ENCODE measurements around the gene RIPPLY3. TPM values are rescaled to one million over a fixed set of nuclear protein-coding genes. Genes with fewer than 3 reads are reported as not detected.

RIPPLY3 gene, protein sequence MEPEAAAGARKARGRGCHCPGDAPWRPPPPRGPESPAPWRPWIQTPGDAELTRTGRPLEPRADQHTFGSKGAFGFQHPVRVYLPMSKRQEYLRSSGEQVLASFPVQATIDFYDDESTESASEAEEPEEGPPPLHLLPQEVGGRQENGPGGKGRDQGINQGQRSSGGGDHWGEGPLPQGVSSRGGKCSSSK
- not detected for total RNA-seq
- polyA plus RNA-seq: under 1 TPM in 1 of 3 donors, not detected in 2; 0.12 TPM

GRCh38 chr21:37006486-37007291, at the start of gene RIPPLY3:
RIPPLY3 (plus strand) TSS chr21:37006702; CDS start chr21:37006773, 71 bp downstream.
- Histone ChIP-seq H3K27ac (no peak within 1 kb of the TSS), H3K9me3 (no peaks in the 10 kb centered on the region), H3K4me3 (peak within 1 kb of the TSS; percentile 12 to 49 (median 41)), H3K27me3 (peaks cover 19 to 51% (median 36%) of the 10 kb centered on the region in 3 donors), H3K36me3 (no peaks in the 10 kb centered on the region), H3K4me1 (peaks cover 0 to 23% (median 17%) of the 10 kb centered on the region in 4 donors)
- TF ChIP-seq POLR2A (IDR thresholded peaks at IDR 0.05): no peak
- intact Hi-C loops (cut with DNase I): no loop called here
- no peak for DNase-seq
- 1 to 2% methylated on average over 87 of the region's 87 CpGs for WGBS, 2 donors

- Histone ChIP-seq H3K4me1 (no peaks in the 10 kb centered on the region), H3K36me3 (peaks cover 0 to 38% (median 4%) of the 10 kb centered on the region in 4 donors), H3K4me3 (no peak overlapping the region), H3K9me3 (no peaks in the 10 kb centered on the region), H3K27ac (no peak overlapping the region), H3K27me3 (no peaks in the 10 kb centered on the region)
- no peak for TF ChIP-seq POLR2A (IDR thresholded peaks at IDR 0.05)
- TF ChIP-seq, protein P1, sequence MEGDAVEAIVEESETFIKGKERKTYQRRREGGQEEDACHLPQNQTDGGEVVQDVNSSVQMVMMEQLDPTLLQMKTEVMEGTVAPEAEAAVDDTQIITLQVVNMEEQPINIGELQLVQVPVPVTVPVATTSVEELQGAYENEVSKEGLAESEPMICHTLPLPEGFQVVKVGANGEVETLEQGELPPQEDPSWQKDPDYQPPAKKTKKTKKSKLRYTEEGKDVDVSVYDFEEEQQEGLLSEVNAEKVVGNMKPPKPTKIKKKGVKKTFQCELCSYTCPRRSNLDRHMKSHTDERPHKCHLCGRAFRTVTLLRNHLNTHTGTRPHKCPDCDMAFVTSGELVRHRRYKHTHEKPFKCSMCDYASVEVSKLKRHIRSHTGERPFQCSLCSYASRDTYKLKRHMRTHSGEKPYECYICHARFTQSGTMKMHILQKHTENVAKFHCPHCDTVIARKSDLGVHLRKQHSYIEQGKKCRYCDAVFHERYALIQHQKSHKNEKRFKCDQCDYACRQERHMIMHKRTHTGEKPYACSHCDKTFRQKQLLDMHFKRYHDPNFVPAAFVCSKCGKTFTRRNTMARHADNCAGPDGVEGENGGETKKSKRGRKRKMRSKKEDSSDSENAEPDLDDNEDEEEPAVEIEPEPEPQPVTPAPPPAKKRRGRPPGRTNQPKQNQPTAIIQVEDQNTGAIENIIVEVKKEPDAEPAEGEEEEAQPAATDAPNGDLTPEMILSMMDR (IDR thresholded peaks at IDR 0.05): no peak
- no peak for TF ChIP-seq POLR2AphosphoS5 (IDR thresholded peaks at IDR 0.05)
- no peak for TF ChIP-seq EP300 (IDR thresholded peaks at IDR 0.05)
- 94 to 97% methylated on average over 17 of the region's 17 CpGs for WGBS, 2 donors
- intact Hi-C loops (cut with DNase I): no loop called here
- DNase-seq: no peak
Observed at GRCh38 chr21:36959020-36959835, 47.3 kb upstream of the RIPPLY3 start.

DNA sequence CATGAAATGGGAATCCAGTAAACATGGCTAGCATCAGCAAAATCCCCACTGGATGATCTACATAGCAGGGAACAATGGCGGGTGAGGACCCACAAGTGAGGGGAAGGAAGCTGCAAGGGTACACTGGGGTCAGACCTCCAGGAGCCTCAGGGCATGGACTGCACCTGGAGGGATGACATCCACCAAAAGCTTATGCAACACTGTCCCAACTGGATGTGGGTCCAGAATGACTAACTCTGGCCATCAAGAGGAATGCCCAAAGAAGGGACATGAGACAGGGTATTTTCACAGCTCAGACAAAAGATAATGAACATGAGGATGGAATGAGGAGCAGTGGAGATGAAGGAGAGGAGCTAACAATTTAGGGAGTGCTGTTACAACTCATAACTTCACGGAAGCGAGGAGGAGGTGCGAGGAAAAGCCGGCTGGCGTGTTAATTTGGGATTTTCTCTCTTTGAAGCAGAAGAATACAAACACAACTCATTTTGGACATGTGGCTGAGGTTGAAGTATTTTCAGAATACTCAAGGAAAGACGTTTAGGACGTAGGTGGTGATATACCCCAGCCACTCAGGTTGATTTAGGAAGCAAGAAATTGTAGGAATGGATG, 45.7 kb upstream of the RIPPLY3 start:
- H3K9me3 ChIP-seq: no peaks in the 10 kb centered on the region
- intact Hi-C loops (cut with DNase I): no loop called here
- TF ChIP-seq, protein P1 (IDR thresholded peaks at IDR 0.05): no peak
- H3K27me3 ChIP-seq: no peaks in the 10 kb centered on the region
- 96% methylated on average over 8 of the region's 8 CpGs for WGBS, 2 donors
- no peak overlapping the region for H3K27ac ChIP-seq
- H3K4me1 ChIP-seq: peaks cover 0 to 8% (median 4%) of the 10 kb centered on the region in 4 donors
- peaks cover 0 to 33% (median 4%) of the 10 kb centered on the region in 4 donors for H3K36me3 ChIP-seq
- no peak for DNase-seq
- no peak overlapping the region for H3K4me3 ChIP-seq

DNA sequence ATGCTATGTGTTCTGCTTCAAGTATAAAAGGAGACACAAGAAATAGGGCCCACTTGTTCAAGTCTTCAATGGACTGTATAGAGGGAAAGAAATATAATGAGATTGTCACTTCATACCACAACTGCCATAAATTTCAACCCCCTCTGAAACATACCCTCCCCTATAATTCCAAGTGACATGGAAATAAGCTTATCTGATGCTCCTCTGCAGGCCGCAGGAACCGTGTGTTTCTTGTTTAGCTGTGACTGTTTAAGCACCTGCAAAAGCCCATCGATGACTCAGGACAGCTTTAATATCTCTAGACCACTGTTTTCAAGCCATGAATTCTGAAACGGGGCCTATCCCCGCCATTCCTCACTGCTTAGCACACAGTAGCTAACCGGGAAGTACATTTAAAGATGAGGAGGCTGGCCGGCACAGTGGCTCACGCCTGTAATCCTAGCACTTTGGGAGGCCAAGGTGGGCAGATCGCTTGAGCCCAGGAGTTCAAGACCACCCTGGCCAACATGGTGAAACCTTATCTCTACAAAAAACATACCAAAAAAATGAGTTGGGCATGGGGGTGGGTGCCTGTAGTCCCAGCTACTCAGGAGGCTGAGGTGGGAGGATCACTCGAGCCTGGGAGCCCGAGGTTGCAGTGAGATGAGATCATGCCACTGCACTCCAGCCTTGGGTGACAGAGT, 44.3 kb upstream of the RIPPLY3 start:
- no peak for DNase-seq
- WGBS, 2 donors: 88 to 94% methylated on average over 11 of the region's 11 CpGs
- TF ChIP-seq POLR2A (IDR thresholded peaks at IDR 0.05) (no peak), EP300 (IDR thresholded peaks at IDR 0.05) (no peak), POLR2AphosphoS5 (IDR thresholded peaks at IDR 0.05) (no peak)
- TF ChIP-seq, protein P1 (IDR thresholded peaks at IDR 0.05): no peak
- Histone ChIP-seq H3K36me3 (peaks cover 0 to 23% (median 4%) of the 10 kb centered on the region in 4 donors), H3K9me3 (no peaks in the 10 kb centered on the region), H3K4me1 (peaks cover 0 to 17% (median 5%) of the 10 kb centered on the region in 4 donors), H3K27me3 (no peaks in the 10 kb centered on the region), H3K4me3 (no peak overlapping the region), H3K27ac (no peak overlapping the region)
- intact Hi-C loops (cut with DNase I): no loop called here
